Stimulated activated CD4-positive, alpha-beta T cell treated with anti-CD3 and anti-CD28 coated beads, Interleukin-4, amount 100 ng/mL, for 4 hours (primary cell): ENCODE measurements around the gene CAD.
"Not testable (repeated sequence)": the region's sequence is repeated elsewhere in the genome, so short reads cannot be mapped to it uniquely, and the experiment has no call there.

Source experiments
- DNase-seq, 2 experiments: peaks; one replicate each; pipeline ENCODE4 v3.0.0-alpha.2; 2020

CAD gene

GRCh38 chr2:27217173-27218121 lies at the start of gene CAD:
Gene CAD, plus strand, starts transcription at chr2:27217369. Its CDS starts 183 bp downstream, at chr2:27217552.
- peak; percentile 87 to 94 for DNase-seq

- DNase-seq = no peak
These were observed 46.4 kb upstream of the CAD start for GRCh38 chr2:27170581-27171337.

- no peak for DNase-seq
These were observed 45.8 kb upstream of the CAD start for GRCh38 chr2:27171351-27171848.

DNA sequence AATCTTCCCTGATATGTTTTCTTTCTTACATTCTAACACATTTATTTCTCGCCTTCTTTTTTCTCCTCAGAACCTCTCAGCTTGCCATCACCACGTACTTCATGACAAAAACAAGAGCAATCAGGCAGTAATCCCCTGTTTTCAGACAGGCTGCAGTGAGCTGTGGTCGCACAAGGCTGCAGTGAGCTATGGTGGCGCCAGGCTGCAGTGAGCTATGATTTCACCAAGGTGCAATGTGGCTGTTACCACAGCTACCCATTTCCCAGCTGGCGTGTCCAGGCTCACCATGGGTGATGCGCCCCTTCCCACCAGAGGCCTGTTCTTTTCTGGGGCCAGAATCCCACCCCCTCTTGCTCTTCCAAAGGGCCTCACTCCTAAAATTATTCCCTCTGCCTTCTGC lies 42.5 kb upstream of the CAD start:
- DNase-seq = no peak

DNA sequence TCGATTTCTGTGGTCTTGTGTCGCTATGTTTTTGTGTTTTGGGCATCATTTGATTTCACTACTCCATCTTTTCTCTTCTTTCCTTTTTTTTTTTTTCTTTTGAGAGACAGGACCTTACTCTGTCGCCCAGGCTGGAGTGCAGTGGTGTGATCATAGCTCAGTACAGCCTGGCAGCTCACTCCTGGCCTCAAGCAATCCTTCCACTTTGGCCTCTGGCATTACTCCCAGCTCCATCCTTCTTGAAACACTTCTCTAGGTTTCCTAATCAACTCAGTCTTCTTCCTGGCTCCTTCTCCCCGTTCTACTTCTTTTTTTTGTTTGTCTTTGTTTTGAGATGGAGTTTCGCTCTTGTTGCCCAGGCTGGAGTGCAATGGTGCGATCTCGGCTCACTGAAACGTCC lies 41.8 kb upstream of the CAD start:
- no peak for DNase-seq

GRCh38 chr2:27175781-27176180 lies 41.4 kb upstream of the CAD start:
- not testable (repeated sequence) for DNase-seq

DNA sequence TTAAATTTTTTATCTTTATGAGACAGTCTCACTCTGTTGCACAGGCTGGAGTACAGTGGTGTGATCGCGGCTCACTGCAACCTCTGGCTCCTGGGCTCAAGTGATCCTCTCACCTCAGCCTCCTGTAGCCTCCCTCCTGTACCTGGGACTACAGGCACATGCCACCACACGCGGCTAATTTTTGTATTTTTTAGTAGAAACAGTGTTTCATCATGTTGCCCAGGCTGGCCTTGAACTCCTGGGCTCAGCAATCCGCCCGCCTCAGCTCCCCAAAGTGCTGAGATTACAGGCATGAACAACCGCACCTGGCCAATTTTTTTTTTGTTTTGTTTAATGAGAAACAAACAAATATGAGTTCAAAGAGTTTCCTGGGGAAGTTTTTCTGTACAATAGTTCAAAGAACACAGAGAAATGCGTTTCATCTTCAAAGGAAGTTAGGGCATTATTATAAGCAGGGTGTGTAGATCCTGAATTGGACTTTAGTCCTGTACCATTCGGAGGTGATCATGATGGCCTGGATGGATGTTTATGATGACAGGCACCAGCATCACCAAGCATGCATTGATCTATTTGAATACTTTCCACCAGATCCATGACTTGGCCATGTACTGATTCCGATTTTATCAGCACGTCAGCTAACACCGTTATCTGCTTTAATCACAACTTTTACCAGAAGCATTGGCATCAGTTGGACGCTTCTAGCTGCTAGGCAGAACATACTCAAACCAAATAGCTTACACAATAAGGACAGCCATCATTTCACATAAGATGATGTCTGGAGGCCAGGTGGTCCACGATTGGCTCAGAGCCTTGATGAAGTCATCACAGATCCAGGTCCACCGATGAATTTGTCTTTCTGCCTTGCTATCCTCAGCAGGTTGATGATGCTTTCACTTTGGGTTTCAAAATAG lies 39.5 kb upstream of the CAD start:
- DNase-seq = no peak

DNA sequence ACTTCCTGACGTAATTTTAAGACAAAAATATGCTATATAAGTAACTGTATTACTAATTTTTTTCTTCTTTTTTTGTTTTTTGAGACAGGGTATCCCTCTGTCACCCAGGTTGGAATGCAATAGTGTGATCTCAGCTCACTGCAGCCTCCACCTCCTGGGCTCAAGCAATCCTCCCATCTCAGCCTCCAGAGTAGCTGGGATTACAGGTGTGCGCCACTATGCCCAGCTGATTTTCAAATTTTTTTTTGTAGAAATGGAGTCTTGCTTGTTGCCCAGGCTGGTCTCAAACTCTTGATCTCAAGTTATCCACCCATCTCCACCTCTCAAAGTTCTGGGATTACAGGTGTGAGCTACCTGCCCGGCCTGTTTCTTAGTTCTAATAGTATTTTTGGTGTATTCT lies 38.7 kb upstream of the CAD start:
- no peak for DNase-seq

- DNase-seq = no peak
These were observed 37.7 kb upstream of the CAD start for GRCh38 chr2:27179344-27180000.

DNA sequence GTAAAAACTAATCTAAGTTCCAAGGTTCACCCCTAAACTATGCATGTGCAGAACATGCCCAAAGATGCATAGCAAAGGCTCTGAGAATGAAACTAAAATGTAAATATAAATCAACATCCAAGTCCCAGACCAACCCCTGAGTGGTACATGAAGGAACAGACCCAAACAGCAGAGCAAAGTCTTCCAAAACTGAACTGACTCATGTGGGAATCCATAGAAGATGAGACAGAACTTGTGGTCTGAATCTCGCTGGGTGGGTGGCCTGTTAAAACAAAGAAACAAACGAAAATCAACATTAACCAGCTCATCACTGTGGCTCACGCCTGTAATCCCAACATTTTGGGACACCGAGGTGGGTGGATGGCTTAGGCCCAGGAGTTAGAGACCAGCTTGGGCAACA lies 34.8 kb upstream of the CAD start:
- DNase-seq = no peak

DNA sequence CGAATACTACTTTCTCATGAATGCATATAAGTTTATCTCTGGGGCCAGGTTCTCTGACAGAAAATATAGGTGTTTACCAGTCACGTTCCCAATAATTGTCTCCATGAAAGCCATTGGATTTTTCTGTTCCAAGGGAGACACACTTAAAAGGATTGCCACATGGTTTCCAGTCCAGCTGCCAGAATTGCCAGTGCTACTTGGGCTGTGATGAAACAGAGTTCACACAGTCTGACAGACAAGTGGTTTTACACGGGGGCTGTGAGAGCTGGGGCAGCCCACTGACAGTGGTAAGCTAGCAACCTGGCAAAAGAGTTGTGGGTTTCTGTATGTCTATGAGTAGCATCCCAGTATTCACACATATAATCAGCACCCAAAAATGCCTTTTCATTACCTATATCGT lies 33.1 kb upstream of the CAD start:
- DNase-seq = no peak

DNA sequence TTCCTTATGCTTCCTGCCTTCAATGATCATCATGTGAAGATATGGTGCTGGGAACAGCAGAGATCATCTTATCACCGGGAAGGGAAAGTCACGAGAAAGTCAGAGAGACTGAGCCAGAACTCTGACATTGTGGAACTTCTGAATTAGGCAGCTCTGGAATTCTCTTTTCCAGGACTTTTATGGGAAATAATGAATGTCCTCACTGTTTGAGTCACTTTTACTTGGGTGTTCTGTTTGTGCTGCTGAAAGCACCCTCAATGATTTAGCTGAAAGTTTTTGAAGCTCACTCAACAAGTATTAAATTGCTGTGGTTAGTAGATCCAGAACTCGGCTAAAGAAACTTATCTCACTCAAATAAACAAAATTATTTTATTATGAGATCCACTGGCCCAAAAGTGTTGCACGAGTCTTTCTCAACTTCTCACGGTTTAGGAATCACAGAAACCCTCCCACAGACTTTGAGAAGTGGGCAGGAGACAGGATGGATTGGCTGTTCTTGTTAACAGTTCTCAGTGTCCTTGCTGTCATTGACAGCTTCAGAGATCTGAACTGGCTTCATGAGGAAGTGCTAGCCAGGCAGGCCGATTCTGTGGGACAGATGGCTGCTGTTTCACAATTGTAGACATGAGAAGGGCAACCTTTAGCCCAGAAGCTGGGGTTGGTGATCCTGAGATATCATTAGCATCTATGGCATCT lies 31.7 kb upstream of the CAD start:
- DNase-seq = no peak

DNA sequence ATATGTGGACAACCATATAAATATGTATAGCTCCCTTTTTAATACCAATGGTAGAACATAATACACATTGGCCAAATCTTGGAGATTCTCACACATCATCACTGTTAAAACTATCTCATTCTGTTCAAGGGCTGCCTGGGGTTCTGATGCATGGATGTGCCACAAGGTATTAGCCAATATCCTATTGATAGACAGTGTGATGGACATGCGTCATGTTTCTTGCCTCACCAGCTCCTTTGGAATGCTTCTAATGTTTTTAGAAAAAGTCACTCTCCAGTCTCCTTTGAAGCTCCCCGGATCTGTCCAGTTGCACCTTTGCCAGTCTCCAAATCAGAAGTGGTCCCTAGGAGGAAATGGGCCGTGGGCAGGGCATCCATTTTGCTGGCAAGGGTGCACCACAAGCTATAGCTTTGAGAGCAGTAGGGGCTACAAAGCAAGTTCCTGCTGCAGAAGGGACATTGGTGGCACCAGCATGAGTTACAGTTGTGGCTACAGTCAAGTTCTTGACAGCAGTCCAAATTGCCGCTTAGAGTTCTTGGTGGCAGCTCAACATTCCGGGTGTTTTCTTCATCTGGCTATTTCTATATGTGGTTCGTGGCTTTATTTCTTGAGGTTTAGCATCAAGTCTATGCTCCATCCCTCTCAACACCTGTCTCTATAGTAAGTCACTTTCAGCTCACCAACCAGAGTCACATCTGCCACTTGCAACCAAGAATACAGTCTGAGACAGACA lies 30.4 kb upstream of the CAD start:
- DNase-seq = no peak

DNA sequence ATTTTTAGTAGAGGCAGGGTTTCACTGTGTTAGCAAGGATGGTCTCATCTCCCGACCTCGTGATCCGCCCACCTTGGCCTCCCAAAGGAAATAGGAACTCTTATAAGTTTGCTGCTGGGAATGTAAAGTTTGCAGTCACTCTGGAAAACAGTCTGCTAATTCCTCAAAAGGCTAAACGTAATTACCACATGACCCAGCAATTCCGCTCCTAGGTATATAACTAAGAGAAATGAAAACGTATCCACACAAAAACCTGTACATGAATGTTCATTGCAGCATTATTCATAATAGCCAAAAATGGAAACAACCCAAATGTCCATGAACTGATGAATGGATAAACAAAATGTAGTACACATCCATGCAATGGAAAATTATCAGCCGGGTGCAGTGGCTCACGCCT lies 27.2 kb upstream of the CAD start:
- DNase-seq = no peak

DNA sequence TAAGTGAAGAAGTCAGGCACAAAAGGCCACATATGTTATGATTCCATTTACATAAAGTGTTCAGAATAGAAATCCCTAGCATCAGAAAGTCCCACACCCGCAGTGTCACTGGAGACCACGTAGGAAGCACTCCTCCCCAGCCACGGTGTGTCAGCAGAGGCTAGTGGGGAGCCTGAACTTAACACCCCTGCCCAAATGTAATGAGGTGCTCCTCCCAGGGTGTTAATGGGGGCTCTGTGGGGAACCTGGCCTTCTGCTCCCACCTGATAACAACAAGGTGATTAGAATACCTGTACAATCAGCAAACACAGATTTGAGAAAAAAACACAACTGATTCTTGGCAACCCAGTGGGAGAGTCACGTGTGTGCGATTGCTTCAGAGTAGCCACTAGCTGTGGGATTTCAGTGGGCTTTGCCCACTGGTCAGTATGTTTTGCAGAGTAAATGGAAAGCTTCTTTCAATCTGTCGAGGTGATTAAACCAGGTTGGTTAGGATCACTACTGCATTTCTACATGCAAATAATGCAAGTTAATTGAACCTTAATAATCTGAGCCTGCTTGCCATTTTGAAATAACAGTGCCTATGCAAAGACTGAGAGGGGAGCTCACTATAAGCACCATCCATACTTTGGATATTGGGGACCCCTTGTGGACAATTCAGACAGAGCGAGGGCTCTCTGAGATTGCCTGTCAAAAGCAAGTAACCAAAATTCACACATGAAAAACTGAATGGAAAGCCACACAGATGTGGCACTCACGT lies 25.9 kb upstream of the CAD start:
- peak in 1 of 2 experiments; percentile 25 for DNase-seq

- no peak for DNase-seq
These were observed 22.4 kb upstream of the CAD start for GRCh38 chr2:27194538-27195354.

DNA sequence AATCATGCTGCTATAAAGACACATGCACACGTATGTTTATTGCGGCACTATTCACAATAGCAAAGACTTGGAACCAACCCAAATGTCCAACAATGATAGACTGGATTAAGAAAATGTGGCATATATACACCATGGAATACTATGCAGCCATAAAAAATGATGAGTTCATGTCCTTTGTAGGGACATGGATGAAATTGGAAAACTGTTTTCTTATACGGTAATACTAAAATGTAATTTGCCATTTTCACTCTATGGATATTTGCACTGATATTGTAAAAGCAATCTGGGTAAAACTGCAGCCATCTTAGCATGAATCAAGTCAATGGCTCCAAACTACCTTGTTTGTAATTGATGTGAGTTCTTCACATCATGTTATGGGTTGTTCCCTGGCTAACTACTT lies 21.4 kb upstream of the CAD start:
- DNase-seq = not testable (repeated sequence)

GRCh38 chr2:27198068-27198467 lies 19.1 kb upstream of the CAD start:
- not testable (repeated sequence) for DNase-seq

DNA sequence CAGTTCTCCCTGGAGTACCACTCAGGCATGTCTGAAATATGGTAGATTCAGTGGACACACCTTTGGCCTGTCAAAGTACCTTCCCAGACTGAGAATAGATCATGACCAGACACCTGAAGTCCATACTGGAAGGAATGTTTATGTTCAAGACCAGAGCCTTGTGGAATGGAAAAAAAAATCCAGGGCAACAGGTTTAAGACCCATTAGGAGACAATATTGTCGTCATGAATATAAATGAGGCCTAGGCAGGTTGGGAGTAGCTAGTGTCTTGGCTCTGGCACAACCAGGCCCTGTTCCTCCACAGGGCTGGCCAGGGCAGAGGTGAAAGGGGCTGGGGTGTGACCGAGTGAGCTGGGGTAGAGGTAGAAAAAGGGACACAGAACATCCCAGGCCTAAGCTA lies 18.5 kb upstream of the CAD start:
- DNase-seq = no peak
